GM10847 (cell line): Measurements from ENCODE around the gene MARVELD1.

Experiments used
- POLR2A ChIP-seq: IDR thresholded peaks from 2 replicates; pipeline ENCODE4 v1.6.1; 2011; ENCODE audit not compliant: insufficient read length; ENCODE audit errors: extremely low read depth

MARVELD1 gene

DNA sequence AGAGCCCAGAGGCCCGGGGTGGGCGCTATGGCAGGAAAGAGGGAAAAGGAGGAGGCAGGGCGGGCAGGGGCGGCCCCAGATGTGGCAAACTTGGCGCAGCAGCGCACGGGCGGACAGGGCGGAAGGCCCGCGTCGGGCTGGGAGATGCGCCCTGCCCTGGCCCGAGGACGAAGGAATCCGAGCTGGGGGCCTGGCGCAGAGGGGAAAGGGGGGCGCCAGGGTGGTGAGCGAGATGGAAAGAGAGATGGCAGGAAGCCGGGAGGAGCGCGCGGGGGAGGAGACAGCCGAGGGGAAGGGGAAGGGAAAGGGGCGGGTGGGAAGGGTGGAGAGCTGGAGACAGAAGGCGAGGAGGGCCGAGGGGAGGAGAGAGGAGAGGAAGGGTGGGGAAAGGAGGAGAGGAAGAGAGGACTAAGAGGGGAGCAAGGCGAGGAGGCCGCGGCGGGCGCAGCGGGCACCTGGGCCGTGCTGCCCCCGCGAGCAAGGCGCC is at the start of gene MARVELD1:
Gene MARVELD1, plus strand, starts transcription at position 392 of the 487 bp plus-strand sequence. CDS start 147 bp downstream, outside the sequence.
- no peak for TF ChIP-seq POLR2A

DNA sequence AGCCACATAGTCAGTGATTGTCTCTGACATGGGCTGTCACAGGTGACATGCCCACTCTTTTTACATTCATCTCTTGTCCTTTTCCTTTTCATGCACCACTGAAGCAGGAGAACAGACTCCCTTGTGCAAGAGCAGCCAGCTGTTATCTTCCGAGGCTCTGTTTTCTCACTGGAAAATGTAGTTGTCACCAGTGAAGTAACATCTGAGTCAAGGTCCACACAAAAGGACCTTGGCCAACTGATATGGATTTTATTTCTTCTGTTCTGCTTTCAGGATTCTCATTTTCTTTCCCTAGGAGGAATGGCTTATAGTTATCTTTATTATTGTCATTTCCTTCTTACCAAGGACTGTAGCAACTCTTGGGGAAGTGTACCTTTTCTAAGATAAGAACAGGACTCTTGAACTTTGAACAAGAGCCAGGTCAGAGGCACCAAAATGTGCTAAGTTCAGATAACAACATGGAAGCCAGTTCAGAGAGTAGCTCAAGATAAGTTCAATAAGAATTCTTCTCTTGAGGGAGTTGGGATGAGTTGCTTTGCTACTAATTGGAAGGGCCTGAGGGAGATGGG is 49.2 kb upstream of the MARVELD1 start:
- TF ChIP-seq POLR2A, result no peak

DNA sequence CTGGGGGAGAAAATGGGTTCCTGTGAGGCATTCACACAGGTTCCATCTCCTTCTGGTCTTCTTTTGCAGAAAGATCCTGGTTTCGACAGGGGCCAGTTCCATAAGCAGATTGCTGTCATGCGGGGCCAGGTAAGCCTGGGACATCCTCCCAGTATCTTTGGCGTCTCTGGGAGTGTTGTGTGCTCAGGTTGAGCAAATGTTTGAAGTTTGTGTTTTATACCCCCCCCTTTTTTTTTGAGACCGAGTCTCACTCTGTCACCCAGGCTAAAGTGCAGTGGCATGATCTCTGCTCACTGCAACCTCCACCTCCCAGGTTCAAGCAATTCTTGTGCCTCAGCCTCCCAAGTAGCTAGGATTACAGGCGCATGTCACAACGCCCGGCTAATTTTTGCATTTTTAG is 46.5 kb upstream of the MARVELD1 start:
- TF ChIP-seq POLR2A, result no peak

DNA sequence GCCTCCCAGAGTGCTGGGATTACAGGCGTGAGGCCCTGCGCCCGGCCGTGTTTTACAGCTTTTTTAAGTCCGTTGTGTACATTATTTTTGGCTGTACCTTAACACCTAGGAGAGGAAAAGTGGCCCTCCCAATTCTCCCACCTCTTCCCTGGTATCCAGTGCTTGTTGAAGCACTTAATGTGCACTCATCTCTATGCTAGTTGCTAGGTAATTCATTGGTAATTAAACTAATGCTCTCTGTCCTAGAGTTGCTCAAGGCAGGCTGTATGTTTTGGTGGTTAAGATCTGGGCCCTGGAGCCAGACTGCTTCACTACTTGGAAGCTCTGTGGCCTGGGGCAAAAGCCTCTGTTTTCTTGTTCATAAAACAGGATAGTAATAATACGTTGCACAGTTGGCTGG is 46.1 kb upstream of the MARVELD1 start:
- TF ChIP-seq POLR2A, result no peak

DNA sequence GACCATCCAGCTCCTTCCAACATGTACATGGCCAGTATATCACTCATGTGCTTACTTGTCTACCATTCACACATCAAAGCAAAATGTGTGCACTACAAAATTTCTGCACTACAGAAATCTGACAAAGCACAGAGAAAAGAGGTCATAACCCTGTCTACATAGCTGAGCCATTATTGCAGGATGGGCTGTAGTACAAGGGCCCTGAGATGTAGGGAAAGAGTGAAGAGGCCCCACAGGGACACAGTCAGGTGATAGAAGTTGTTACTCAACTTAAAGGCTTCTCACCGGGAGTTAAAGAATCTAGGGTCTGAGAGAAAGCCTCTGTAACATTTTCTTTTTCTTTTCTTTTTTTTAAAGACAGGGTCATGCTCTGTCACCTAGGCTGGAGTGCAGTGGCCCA is 44.0 kb upstream of the MARVELD1 start:
- TF ChIP-seq POLR2A, result no peak

DNA sequence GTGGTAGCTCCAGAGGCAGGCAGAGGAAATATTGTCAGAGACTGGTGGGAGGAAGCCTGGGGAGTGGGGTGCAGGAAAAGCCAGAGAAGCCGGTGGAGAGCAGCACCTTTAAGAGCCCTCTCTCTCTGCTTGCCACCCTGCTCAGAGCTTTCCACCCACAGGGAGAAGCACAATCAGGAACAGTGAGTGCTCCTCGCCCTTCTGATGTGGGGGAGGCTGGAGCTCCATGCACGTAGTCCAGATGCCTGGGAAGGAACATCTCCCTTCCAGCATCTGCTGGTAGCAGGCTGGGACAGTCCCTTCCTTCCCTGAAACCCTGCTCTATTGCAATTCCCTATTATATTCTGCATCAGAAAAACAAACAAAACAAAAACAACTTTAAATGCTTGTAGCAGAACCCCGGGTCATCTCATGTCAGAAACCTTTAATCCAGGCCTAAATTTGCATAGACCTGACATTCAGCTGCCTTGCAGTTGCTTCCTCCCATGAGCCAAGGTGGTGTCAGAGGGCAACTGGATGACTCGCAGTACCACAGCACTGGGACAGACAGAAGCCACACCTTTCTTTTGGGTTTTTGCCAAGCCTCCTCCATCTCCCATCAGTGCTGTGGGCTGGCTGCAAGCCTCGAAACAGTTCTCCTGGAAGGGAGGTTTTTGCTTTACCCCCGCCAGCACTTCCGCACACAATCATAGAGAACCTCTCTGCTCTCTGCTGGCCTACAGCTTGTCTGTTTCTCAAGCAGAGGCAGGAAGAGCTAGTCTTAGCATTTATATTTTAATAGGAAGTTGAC is 39.6 kb upstream of the MARVELD1 start:
- TF ChIP-seq POLR2A, result no peak

DNA sequence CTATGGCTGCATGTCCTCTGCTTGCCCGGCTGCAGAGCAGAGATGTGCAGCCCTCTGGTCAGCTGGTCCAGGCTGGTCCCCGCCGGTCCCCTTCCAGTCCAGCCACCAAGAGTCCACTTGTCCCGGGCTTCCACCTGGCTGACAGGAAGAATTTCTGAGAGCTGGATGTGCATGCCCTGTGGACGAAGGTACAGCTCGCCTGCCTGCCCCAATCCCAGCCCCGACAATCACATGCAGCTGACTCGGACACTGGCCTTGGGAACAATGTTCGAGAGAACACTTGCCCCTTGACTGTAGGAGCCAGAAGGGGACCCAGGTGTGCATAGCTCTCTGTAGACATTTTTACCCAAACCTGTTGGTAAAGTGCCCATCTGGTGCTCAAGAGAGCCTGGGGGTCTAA is 38.3 kb upstream of the MARVELD1 start:
- TF ChIP-seq POLR2A, result no peak

DNA sequence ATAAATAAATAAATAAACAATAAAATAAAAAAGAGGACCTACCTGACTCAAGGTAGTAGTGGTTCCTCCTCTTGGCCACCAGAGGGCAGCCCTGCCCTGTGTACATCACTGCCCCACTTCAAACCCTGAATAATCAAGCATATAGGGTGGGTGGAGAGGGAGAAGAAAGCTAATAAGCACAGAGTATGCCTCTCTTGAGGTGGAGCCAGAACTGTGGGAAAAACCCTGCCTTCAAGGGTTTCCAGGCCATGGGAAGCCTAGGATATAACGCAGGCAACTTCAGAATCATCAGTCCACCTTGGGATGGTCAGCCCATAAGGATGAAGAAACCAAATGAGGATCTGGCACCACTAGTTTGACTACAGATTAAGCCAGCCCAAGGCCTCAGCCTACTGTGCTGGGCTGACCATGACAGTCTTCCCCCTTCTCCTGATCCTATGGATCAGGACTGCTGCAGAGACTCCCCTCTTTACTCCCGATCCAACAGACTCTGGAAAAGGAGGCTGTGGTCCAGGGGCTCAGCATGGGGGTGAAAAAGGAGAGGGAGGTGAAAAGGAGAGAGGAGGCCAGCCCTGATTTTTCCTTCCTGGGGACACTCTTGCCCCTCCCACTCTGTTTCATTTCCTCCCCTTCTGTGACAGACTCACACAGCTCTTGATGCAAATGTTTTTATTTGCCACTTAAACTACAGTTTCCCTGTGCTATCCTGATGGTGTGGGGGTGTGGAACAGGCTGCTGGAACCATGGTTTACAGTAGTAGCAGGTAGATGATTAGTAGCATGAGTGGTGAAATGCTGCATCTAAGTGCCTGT is 36.6 kb upstream of the MARVELD1 start:
- TF ChIP-seq POLR2A, result no peak

DNA sequence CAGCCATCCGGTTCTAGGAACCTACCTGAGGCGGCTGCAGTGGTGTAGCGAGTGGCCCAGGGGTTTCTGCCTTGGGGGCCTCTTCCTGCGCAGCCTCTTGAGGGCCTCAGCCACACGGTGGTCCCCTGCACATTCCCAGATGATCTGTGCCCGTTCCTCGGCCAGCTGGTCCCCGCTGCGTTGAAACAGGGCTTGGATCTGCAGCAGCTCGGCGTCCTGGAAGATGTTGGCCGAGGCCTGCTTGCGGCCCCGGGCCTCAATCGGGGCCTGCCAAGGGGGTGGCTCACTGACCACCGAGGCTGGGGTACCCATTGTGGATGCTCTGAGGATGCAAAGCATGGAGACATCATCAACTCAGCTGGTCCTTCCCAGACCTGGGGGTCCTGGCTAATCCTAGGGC is 33.9 kb upstream of the MARVELD1 start:
- TF ChIP-seq POLR2A, result no peak

DNA sequence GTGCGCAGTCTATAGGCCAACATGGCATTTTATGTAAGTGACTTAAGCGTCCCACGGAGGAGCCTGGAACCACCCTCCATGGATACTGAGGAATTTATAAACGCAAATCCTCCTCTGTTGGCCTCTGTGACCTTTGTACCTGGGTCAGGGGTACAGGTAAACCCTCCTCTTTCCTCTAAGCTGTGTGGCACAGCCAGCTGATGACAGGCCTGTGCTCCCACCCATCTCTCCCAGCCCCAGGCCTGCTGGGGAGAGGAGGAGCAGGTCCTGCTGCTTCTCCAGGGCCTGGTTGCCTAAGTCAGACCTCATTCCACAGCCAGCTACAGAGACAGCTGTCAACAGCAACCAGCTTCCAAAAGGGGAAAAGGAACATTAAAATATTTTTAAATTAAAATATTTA is 31.5 kb upstream of the MARVELD1 start:
- TF ChIP-seq POLR2A, result no peak

DNA sequence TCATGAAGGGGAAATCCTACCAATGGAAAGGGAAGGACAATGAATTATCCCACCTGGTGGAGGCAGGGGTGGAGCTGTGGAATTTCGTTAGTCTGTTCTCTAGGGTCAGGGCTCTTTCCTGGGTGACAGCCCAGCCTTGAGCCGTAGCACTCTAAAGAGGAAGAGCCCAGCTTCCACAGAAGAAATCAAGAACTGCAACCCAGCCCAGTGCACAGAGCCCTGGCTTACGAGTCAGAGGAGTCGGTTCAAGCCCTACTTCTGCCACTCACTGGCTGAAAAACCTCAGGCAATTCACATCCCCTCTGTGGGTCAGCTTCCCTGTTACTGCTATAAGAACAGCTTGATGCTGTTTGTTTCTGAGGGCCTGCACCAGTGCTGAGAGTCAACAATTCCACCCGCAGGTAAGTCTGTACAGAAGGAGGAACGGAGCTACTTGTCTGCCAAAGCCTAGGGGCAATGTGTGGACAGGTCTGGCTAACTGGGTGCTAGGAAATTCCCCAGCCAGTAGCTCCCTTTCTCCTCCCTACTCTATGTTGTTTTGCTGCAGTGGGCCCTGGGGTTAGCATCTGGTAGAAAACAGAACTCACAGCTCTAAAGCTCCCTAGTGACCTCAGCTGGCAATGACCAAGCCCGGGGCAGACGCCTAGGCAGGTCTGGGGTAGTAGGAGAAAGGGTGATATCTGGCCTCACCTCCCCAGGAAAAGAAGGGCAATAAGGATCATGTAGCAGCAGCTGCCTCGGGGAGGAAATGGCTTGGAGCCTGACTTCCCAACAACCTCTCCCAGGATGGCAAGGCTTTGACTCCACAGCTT is 29.8 kb upstream of the MARVELD1 start:
- TF ChIP-seq POLR2A, result no peak

DNA sequence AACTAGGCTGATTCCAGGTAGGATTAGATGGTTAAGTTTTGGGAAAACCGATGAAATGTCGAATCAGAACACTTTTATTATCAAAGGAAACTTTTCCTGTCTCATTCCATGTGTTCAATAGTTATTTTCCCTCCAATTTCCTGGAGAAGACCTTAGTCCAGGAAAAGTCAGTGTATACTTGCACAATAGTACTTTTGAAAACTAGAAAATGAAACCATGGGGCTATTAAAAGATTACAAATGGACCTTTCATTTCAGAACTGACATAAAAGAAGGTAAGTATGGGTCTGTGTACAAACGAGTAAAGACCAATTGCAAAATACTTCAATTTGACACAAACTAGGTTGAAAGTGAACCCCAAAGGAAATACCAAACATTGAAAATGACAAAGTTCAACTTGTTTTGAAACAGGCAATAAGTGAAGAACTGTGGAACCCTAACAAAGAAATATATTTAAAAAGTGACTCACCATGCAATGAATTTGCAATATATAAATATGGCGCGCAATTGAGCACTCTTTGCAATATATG is 28.6 kb upstream of the MARVELD1 start:
- TF ChIP-seq POLR2A, result no peak

DNA sequence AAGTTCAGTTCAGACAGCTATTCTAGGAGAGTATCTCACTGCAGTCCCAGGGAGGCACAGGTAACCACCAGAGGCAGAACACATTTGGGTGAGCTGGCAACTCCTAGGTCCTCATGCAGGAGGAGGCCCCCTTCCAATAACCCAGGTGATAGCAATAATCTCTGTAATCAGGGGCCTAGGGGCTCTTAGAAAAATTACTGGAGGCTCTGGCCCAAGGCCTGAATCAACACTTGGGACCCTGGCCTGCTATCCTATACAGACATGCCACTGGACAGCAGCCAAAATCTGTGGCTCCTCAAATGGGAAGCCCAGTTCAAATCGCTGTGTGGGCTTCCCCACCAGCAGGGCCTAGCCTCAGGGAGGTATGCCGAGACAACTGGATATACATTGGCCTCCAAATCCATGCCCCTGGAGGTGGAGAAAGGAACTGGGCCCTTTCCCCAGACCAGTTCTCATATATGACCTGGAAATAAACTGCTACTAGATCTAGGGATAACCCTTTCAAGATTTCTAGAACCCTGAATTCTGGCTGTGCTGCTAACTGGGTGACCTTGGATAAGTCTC is 28.1 kb upstream of the MARVELD1 start:
- no peak for TF ChIP-seq POLR2A

DNA sequence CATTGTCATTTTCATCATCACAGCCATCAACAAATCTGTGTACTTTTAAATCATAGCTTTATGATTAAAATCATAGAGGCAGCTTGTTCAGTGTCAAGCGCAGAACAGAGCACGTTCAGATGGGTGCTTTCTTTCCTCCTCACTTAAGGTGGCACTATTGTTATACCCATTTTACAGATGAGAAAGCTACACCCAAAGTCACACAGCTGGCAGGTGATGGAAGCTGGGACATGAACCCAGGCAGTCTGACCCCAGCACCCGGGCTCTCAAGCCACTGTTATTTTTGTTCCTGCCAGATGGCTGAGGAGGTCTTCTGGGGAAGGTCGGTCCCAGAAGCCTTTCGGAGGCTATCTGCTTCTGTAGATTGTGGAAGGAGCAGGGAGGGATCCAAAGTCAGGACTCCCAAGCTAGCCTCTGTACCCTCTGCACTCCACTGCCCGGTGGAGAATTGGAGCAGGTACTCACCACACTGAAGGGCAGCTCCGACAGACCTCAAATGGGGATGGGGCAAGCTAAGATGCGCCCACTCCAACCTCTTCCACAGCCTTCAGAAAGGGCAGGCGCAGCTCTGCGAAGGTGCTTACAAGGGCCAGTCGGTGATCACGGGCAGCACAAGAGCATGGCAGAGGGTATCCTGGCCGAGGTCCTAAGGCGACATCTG is 27.1 kb upstream of the MARVELD1 start:
- TF ChIP-seq POLR2A, result no peak
